ENCODE results near the gene EXOC3L2.

The EXOC3L2 gene

DNA sequence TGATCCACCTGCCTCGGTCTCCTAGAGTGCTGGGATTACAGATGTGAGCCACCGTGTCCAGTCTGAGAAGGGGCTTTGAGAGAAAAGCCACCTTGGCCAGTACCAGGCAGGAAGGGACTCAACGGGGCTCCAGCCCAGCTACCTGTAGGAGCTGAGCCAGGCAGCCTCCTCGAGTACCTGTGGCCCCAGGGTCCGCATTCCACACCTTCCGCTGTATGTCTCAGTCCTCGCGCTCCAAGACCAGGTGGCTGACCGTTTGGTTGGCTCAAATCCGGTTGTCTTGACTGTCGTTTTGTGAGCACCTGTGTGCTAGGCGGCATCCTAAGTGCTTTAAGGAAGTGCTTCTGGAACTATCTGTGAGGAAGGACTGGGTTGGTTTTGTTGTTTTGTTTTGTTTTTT, 22.1 kb upstream of the EXOC3L2 start:
- TF ChIP-seq GATA3 (IDR thresholded peaks at IDR 0.05; ENCODE audit: low read depth, low read length) = no peak
- TF ChIP-seq GATA2 (IDR thresholded peaks at IDR 0.05; ENCODE audit: low read depth, low read length) = no peak

DNA sequence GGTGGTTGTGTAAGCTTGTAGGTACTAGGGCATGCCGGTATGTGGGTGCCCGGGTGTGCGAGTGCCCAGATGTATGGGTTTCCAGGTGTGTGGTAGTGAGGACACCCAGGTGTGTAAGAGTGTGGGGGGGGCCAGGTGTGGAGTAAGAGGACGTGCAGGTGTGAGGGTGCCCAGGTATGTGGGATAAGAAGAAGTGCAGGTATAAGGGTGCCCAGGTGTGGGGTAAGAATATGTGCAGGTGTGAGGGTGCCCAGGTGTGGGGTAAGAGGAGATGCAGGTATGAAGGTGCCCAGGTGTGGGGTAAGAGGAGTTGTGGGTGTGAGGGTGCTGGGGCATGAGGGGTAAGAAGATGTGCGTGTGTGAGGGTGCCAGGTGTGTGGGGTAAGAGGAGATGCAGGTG, 20.2 kb upstream of the EXOC3L2 start:
- TF ChIP-seq GATA3 (IDR thresholded peaks at IDR 0.05; ENCODE audit: low read depth, low read length) = no peak
- TF ChIP-seq GATA2 (IDR thresholded peaks at IDR 0.05; ENCODE audit: low read depth, low read length) = no peak

DNA sequence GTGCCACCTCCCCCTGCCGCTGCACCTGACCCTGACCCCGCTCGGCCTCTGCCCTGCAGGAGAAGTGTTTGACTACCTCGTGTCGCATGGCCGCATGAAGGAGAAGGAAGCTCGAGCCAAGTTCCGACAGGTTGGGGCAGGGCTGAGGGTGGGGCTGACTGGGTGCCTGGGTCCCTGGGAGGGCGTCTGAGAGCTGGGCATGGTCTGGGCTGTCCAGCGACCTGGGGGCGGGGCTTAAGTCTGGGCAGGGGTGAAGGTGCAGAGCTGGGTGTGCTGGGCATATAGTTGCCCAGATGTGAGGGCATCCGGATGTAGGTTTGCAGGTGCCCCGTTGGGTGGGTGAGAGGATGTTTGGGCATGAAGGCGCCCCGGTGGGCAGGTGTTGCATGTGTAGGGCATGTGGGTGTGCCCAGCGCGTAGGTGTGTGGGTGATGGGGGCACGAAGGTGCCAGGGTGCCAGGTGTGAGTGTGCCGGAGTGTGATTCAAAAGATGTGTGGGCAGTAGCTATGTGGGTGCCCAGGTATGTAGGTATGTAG, 19.6 kb upstream of the EXOC3L2 start:
- no peak for TF ChIP-seq GATA3 (IDR thresholded peaks at IDR 0.05; ENCODE audit: low read depth, low read length)
- TF ChIP-seq GATA2 (IDR thresholded peaks at IDR 0.05; ENCODE audit: low read depth, low read length) = no peak

DNA sequence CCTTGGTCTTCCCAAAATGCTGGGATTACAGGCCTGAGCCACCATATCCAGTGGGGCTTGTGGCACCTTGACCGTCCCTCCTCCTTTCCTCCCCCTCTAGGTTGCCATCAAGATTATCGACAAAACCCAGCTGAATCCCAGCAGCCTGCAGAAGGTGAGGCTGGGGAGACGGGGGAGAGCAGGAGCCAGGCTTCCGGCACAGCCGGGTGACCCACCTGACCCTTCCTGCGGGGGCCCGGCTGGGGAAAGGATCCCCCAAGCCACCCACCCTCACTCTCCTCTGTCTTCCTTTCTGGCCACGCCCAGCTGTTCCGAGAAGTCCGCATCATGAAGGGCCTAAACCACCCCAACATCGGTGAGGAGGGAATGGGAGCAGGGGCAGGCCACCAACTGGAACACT, 17.8 kb upstream of the EXOC3L2 start:
- TF ChIP-seq GATA3 (IDR thresholded peaks at IDR 0.05; ENCODE audit: low read depth, low read length) (no peak), GATA2 (IDR thresholded peaks at IDR 0.05; ENCODE audit: low read depth, low read length) (no peak)

DNA sequence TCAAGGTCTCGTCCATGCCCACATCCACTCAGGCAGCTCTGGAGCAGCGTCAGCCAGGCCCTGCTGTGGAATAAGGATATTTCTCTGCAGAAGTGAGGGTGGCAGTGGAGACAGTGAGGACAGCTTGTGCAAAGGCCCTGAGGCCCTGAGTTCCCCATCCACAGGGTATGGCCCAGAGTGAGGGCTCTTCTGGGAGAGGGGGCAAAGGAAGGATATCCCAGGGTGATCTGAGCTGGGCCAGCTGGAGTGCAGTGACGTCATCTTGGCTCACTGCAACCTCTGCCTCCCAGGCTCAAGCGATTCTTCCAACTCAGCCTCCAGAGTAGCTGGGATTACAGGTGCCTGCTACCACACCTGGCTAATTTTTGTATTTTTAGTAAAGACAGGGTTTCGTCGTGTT, 17.4 kb upstream of the EXOC3L2 start:
- TF ChIP-seq GATA3 (IDR thresholded peaks at IDR 0.05; ENCODE audit: low read depth, low read length) (no peak), GATA2 (IDR thresholded peaks at IDR 0.05; ENCODE audit: low read depth, low read length) (no peak)

DNA sequence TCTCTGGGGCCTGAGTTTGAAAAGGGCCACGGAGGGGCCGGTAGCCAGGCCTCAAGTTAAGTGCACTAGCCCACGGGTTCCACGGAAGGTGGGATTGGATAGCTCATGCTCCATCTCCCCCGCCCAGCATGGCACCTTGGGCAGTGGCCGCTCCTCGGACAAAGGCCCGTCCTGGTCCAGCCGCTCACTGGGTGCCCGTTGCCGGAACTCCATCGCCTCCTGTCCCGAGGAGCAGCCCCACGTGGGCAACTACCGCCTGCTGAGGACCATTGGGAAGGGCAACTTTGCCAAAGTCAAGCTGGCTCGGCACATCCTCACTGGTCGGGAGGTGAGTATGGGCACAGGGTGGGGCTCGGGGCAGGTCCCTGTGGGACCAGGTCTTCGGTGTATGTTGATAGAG, 13.7 kb upstream of the EXOC3L2 start:
- TF ChIP-seq GATA3 (IDR thresholded peaks at IDR 0.05; ENCODE audit: low read depth, low read length) (no peak), GATA2 (IDR thresholded peaks at IDR 0.05; ENCODE audit: low read depth, low read length) (no peak)

DNA sequence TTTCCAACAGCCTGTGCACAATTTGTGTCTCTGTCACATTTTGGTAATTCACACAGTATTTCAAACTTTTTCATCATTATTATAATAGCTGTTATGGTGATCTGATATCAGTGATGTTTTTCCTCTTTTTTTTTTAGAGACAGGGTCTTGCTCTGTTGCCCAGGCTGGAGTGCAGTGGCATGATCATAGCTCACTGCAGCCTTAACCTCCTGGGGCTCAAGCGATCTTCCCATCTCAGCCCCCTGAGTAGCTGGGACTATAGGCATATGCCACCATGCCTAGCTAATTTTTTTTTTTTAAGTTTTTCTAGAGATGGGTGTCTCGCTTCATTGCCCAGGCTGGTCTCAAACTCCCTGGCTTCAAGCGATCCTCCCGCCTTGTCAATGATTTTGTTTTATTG, 11.6 kb upstream of the EXOC3L2 start:
- TF ChIP-seq GATA2 (IDR thresholded peaks at IDR 0.05; ENCODE audit: low read depth, low read length) (no peak), GATA3 (IDR thresholded peaks at IDR 0.05; ENCODE audit: low read depth, low read length) (no peak)

DNA sequence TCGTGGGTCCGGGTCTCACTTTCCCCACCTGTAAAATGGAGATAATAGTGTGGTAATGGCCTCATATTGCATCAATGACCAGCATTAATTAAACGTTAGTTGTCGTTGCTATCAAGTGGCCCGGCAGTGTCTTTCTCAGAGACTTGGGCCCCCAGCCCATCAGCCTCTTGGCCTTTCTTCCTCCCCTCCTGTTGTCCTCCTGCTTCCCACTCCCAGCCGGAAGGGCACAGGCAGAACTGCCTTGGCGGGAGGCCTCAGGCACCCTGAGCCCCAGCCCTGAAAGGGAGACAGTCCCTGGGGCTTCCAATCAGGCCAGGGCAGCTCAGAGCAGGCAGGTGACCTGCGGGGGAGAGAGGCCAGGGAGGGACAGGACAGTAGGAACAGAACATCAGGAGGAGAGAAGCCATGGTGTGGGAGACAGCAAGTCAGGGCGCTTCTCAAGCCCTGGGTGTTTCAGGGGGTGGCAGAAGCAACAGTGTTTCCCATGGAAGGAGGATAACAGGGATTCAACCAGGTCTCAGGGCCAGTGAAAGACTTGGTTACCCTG, 10.5 kb upstream of the EXOC3L2 start:
- no peak for TF ChIP-seq GATA3 (IDR thresholded peaks at IDR 0.05; ENCODE audit: low read depth, low read length)
- TF ChIP-seq GATA2 (IDR thresholded peaks at IDR 0.05; ENCODE audit: low read depth, low read length) = no peak

DNA sequence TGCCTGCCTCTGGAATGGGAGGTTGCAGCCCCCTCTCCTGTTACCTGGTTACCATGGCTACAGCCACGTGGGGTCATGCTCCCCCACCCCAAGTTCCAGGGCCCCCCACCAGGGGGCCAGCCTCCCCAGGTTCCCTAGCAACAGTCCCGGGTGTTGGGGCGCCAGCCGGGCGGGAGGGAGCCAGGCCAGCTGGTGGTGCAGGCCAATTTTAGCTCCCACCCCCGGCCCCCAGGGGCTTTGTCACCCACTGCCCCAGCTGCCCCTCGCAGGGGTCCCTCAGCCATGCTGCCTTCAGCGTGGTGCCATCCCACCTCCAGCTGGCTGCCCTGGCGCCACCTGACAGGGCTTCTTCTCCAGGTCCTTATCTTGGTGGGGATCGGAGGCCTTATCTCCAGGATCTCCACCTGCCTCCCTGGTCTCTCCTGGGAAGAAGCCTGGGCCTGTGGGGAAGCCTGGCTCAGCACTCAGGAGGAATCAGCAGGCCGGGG, 8.9 kb upstream of the EXOC3L2 start:
- TF ChIP-seq GATA3 (IDR thresholded peaks at IDR 0.05; ENCODE audit: low read depth, low read length) (peak; percentile 40; the same call in 1 of the 2 replicates), GATA2 (IDR thresholded peaks at IDR 0.05; ENCODE audit: low read depth, low read length) (peak; percentile 93)

DNA sequence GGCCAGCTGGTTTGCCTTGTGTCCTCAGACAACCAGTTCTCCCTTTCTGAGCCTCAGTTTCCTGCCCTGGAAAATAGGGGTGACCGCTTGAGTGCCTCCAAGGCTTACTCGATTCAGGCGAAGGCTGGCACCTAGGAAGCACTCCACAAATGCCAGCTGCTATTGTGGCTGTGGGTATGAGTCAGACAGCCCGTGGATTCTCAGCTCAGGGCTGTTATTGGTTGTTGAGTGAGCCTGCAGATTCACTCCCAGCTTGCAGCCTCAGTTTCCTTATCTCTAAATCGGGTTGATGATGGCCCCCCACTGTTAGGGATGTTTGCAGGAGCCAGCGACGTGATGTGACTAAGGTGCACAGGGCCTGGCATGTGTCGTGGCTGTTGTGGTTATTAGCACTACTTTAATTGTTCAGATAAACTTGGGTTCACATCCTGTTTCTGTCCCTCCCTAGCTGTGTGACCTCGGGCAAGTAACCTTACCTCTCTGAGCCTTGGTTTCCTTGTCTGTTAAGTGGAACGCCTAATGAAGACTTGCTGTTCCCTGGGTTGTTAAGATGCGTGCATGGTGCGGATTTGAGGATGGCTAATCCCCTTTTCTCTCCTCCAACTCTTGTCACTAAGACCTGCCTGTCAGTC, 8.3 kb upstream of the EXOC3L2 start:
- TF ChIP-seq GATA2 (IDR thresholded peaks at IDR 0.05; ENCODE audit: low read depth, low read length) (no peak), GATA3 (IDR thresholded peaks at IDR 0.05; ENCODE audit: low read depth, low read length) (no peak)

DNA sequence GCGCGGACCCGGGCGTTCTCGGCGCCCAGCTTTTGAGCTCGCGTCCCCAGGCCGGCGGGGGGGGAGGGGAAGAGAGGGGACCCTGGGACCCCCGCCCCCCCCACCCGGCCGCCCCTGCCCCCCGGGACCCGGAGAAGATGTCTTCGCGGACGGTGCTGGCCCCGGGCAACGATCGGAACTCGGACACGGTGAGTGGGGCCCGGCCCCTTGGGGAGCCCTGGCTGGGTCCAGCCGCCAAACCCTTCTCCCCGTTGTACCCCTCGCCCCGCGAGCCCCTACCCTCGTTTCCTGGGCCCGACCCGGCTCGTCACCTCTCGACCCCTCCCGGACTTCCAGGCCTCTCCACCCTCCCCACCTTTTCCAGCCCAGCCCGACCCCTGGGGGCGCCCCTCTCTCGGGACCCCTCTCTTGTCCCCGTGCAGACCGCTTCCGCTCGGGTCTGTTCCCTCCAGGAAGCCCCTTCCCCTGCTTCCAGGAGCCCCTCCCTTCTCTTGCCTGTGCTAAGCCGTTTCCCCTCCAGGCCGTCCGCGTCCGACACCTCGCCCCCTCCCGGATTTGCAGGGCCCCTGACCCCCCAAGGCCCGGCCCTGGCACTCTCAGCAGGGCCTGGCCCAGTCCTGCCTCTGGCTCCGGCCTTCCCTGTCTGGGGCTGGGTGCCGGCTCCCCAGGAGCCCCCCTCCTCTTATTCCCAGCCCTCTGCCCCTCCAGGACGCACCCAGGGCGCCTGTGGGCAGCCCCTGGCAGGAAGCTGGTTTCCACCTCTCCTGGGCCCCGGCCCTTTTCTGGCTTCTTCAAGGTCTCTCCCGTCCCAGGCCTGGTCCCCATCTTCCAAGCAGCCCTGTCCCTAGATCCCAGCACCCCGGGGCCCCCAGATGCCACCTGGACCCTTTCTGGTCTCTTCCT, 6.5 kb upstream of the EXOC3L2 start:
- no peak for TF ChIP-seq GATA3 (IDR thresholded peaks at IDR 0.05; ENCODE audit: low read depth, low read length)
- no peak for TF ChIP-seq GATA2 (IDR thresholded peaks at IDR 0.05; ENCODE audit: low read depth, low read length)

DNA sequence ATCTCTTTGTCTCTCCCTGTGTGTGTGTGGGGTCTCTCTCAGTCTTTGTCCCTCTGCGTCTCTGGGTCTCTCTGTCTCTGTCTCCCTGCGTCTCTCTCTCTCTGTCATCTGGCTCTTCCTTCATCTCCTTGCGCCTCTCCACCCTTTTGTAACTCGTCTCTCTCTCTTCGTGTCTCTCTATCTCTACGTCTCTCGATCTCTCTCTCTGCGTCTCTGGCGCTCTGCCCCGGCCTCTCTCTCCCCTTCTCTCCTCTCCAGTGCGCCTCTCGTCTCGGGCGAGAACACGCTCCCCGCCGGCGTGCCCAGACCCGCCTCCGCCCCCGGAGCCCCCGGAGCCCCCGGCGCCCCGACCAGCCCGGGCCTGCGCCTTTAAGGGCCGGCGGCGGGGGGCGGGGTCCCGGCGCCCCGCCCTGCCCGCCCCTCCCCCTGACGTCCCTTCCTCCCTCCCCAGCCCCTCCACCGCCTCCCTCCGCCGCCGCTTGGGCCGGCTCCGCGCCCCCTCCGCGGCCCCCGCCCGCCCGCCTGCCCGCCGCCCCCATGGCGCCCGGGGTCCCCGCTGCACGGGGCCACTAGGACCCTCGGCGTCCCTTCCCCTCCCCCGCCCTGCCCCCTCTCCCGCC, 5.7 kb upstream of the EXOC3L2 start, which contains the start of gene MARK4:
TSS of gene MARK4 (plus strand) at position 440 of the 620 bp plus-strand sequence. CDS start 318 bp downstream, outside the sequence.
- TF ChIP-seq GATA3 (IDR thresholded peaks at IDR 0.05; ENCODE audit: low read depth, low read length) (no peak), GATA2 (IDR thresholded peaks at IDR 0.05; ENCODE audit: low read depth, low read length) (no peak; the same call in 1 of the 2 replicates)

DNA sequence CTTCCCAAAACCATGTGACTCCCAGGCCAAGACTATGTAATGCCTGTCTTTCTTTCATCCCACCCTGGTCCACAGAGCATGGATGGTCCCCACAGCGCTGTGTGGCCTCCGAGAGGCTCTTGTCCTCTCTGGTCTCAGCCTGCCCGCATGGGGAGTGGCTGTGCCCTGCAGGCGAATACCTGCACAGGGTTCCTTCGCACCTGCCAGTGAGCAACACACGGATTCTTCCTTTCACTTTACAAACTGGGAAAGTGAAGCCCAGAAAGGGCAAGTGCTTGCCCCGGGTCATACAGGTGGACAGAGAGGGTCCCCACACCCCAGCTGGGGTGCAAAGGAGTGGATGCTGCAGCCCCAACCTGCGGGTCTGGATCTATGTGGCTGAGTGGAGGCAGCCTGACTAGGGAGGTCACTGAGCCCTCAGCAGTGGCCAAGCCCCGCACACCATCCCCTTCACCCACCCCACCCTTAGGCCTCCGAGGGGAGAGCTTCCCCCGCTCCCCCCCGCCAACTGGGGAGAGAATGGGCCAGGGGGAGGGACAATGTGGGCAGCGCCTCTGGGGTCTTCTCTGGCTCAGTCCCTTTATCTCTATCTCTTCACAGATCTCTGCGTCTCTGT, 5.1 kb upstream of the EXOC3L2 start:
- TF ChIP-seq GATA2 (IDR thresholded peaks at IDR 0.05; ENCODE audit: low read depth, low read length) (peak; percentile 61; the same call in 1 of the 2 replicates), GATA3 (IDR thresholded peaks at IDR 0.05; ENCODE audit: low read depth, low read length) (no peak)
